AG09309 (cell line): ENCODE measurements around the gene PLCB2.

Experiments
- DNase-seq: peaks from one replicate; pipeline ENCODE4 v3.0.0-alpha.2; 2010; ENCODE audit warnings: low read depth
- H3K4me3 ChIP-seq: 2 replicates; pipeline ENCODE4 v1.5.1; 2011; ENCODE audit warnings: mild to moderate bottlenecking, low read depth, low read length, moderate library complexity; ENCODE audit not compliant: control insufficient read depth
- TF ChIP-seq, protein P1 (sequence below): IDR thresholded peaks from 2 replicates; pipeline ENCODE4 v1.5.1; 2011; ENCODE audit warnings: mild to moderate bottlenecking, low read depth, low read length, inconsistent platforms; ENCODE audit not compliant: insufficient read depth, control insufficient read depth; ENCODE audit errors: missing control alignments

The PLCB2 gene

DNA sequence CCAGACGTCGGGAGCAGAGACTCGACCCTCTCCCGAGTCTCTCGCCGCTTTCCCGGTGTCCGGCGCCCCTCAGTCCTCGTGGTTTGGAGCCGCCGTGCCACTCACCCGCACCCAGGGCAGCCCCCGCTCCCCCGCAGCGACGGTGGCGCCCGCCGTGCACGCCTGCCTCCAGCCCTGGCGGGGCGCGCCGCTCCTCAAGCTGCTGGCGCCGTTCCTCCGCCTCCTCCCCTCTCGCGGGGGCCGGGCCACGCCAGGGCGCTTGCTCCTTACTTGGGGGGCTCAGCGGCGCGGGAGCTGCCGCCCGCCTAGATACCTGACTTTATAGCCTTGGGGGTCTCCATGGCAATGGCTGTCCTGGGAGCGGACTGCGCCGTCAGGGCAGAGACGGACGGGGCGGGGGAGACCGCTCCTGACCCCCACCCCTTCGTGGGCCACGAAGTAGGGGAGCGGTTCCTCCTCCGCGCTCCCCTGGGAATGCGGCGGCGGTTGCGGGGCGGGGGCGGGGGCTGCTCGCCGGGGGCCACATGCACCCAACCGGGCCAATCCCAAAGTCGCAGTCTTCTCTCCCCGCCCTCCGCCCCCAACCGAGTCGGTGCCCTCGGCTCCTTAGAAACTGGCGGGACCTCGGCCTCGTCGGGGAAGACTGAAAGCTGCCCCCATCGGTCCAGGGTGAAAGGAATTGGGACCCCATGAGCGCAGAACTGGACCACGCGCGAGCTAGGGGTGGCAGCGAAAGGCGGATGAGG lies 24.7 kb downstream of the PLCB2 start, which contains the start of gene ANKRD63:
TSS of gene ANKRD63 (minus strand) at position 196 of the 746 bp plus-strand sequence. CDS start 478 bp downstream, outside the sequence.
- peak within 1 kb of the TSS; percentile 13 for H3K4me3 ChIP-seq
- no peak for DNase-seq
- TF ChIP-seq, protein P1, sequence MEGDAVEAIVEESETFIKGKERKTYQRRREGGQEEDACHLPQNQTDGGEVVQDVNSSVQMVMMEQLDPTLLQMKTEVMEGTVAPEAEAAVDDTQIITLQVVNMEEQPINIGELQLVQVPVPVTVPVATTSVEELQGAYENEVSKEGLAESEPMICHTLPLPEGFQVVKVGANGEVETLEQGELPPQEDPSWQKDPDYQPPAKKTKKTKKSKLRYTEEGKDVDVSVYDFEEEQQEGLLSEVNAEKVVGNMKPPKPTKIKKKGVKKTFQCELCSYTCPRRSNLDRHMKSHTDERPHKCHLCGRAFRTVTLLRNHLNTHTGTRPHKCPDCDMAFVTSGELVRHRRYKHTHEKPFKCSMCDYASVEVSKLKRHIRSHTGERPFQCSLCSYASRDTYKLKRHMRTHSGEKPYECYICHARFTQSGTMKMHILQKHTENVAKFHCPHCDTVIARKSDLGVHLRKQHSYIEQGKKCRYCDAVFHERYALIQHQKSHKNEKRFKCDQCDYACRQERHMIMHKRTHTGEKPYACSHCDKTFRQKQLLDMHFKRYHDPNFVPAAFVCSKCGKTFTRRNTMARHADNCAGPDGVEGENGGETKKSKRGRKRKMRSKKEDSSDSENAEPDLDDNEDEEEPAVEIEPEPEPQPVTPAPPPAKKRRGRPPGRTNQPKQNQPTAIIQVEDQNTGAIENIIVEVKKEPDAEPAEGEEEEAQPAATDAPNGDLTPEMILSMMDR: no peak

DNA sequence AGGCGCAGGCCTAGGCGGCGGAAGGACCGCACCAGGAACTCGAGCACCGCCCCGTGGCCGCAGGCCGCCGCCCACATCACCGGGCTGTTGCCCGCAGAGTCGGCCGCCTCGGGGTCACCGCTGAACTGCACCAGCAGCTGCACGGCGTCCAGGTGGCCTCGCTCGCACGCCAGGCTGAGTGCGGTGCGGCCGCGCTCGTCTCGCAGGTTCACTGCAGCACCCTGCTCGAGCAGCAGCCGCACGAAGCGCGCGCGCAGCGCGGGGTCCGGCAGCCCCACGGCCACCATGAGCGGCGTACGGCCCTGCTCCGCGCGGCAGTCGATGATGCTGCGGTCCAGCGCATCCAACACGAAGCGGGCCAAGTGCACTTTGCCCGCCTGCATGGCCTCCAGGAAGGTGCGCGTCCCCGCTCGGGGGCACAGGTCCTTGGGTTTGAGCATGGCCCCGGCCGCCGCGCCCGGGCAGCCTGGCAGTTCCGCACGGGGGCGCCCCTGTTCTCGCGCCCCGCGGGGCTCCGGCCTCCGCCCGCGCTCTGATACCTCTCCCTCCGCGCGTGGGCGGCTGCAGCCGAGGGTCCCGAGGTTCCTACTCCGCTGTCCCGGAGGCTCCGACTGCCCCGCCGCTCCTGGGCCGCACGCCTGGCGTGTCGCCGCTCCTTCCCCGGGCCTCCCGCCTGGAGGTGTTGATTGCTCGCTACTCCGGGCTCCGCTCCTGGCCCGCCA lies 25.4 kb downstream of the PLCB2 start:
- no peak for DNase-seq
- TF ChIP-seq, protein P1: no peak
- peak overlapping the region; percentile 13 for H3K4me3 ChIP-seq

DNA sequence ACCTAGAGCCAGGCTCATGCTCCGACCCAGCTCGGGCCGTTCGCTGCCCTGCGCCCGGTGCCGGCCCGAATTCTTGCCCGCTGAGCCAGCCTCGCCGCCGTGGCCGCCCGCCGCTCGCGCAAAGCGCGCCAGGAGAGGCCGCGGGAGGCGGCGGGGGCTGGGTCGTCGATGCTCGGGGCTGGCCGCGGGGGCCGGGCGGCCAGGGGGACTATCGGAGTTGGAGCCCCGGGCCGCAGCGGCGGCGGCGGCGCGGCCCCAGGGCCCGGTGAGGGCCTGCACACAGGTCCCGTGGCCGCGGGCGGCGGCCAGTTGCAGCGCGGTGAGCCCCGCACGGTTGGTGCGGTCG lies 26.0 kb downstream of the PLCB2 start:
- no peak overlapping the region for H3K4me3 ChIP-seq
- DNase-seq: no peak
- TF ChIP-seq, protein P1: no peak

DNA sequence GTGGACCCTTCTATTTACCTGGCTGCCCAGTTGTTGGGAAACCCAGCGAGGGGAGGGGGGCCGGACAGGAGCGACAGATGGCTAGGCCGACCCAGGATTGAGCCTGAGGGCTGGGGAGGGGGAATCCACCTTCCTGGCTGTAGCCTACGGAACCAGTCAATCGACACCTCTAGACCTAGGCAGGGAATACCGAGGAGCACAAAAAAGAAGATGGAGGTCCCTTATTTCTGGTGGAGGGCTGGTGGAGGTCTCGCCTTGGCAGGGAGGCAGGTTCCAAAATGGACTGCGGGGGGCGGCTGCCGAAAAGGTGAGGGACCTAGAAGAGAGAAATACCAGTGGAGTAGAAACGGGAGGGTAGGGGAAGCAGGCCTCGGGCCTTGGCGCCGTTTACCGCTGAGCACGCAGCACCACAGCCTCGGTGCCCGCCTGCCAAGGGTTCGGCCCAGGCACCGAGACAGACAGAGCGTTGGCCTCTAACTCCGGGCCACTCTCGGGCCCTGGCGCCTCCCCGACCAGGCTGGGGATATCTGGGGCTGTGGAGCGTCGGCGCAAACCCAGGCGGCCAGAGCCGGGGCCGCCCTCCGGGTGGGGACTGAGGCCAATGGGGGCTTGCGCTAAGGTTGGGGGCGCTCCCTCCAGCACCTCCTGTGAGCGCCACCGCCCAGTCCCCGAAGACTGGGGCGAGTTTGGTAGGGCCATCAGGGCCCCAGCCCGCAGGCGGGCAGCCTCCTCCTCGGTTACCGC lies 26.5 kb downstream of the PLCB2 start:
- TF ChIP-seq, protein P1: no peak
- DNase-seq: no peak
- H3K4me3 ChIP-seq: no peak overlapping the region

DNA sequence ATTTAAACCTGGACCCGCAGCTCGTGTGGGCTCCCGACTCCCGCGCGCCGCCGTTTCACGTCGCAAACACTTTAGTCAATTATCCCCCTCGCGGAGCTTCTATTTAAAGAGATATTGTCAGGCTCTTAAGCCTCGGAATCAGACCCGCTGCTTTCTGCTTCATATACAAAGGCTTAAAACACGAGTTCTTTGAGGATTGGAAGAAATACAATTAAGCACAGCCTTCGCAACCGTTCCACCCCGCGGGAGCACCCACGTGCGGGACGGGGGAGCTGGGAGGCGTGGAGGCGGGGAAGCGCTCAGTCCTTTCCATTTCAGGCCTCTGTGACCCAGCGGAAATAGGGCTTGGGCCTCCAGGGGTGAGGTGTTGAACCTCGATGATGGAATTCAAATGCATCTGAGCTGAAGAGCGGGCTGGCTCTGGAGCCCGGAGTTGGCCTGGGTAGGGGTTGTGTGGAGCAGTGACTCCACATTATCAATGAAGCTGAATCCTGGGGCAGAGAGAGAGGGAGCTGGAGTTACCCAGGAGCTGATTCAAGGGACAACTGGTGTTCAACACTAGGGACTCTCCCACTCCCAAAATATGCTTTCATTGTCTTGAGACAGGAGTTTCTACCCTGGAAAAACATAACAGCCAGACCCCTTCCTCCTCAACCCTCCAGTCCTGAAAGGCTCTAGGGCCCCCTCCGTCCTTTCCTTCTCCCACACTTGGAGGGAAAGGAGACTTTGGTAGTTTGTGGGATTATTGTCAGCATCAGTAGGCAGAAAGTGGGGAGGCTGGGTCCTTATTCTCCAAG lies 27.3 kb downstream of the PLCB2 start:
- TF ChIP-seq, protein P1: no peak
- no peak overlapping the region for H3K4me3 ChIP-seq
- no peak for DNase-seq
